HG03469 (cell line): Measurements from ENCODE around the gene MAPKAP1.

Source experiments
- ATAC-seq: cut with Tn5 transposase; IDR thresholded peaks from one replicate; pipeline ENCODE4 v1.9.1; 2021; ENCODE audit warnings: mild to moderate bottlenecking, moderate library complexity, moderate number of reproducible peaks; ENCODE audit not compliant: unreplicated experiment

MAPKAP1 gene

GRCh38 chr9:125706651-125707471 lies at the start of gene MAPKAP1:
Gene MAPKAP1, minus strand, starts transcription at chr9:125707208. Its CDS starts 34,634 bp downstream, at chr9:125672574.
- peak; percentile 77 for ATAC-seq

- ATAC-seq: no peak
These were observed 49.5 kb upstream of the MAPKAP1 start for GRCh38 chr9:125756518-125756917.

GRCh38 chr9:125755340-125755739 lies 48.3 kb upstream of the MAPKAP1 start:
- ATAC-seq: no peak

- ATAC-seq: no peak
These were observed 47.1 kb upstream of the MAPKAP1 start for GRCh38 chr9:125754096-125754495.

- no peak for ATAC-seq
These were observed 45.1 kb upstream of the MAPKAP1 start for GRCh38 chr9:125752070-125752628.

GRCh38 chr9:125750627-125751011 lies 43.6 kb upstream of the MAPKAP1 start:
- no peak for ATAC-seq

- ATAC-seq: no peak
These were observed 43.1 kb upstream of the MAPKAP1 start for GRCh38 chr9:125749951-125750626.

GRCh38 chr9:125749287-125749935 lies 42.4 kb upstream of the MAPKAP1 start:
- ATAC-seq: no peak

GRCh38 chr9:125748446-125749099 lies 41.6 kb upstream of the MAPKAP1 start:
- ATAC-seq: no peak

- ATAC-seq: no peak
These were observed 40.9 kb upstream of the MAPKAP1 start for GRCh38 chr9:125747765-125748445.

GRCh38 chr9:125747053-125747764 lies 40.2 kb upstream of the MAPKAP1 start, which contains the start of gene PBX3:
Gene PBX3, plus strand, starts transcription at chr9:125747373.
- ATAC-seq: peak; percentile 1

- no peak for ATAC-seq
These were observed 39.7 kb upstream of the MAPKAP1 start for GRCh38 chr9:125746774-125747052.

GRCh38 chr9:125746017-125746773 lies 39.2 kb upstream of the MAPKAP1 start:
- ATAC-seq: peak; percentile 44

GRCh38 chr9:125745682-125746016 lies 38.6 kb upstream of the MAPKAP1 start:
- ATAC-seq: no peak

- no peak for ATAC-seq
These were observed 38.0 kb upstream of the MAPKAP1 start for GRCh38 chr9:125745018-125745417.

- ATAC-seq: no peak
These were observed 37.6 kb upstream of the MAPKAP1 start for GRCh38 chr9:125744616-125745015.

GRCh38 chr9:125743682-125744428 lies 36.8 kb upstream of the MAPKAP1 start:
- ATAC-seq: no peak

GRCh38 chr9:125742657-125743056 lies 35.6 kb upstream of the MAPKAP1 start:
- no peak for ATAC-seq

GRCh38 chr9:125739436-125739835 lies 32.4 kb upstream of the MAPKAP1 start:
- no peak for ATAC-seq
